ENCODE data around the gene PAM.

Gene PAM

GRCh38 chr5:102762562-102763227 lies 7.6 kb downstream of the PAM start:
- H3K4me3 ChIP-seq (ENCODE audit: insufficient read length, low read depth): no peak overlapping the region
- H3K9me3 ChIP-seq (ENCODE audit: insufficient read depth, low read length): no peaks in the 10 kb centered on the region
- TF ChIP-seq YY1 (IDR thresholded peaks at IDR 0.05; ENCODE audit: insufficient read depth, insufficient read length): no peak
- no peaks in the 10 kb centered on the region for H3K36me3 ChIP-seq (ENCODE audit: insufficient read depth, insufficient read length, low read length)
- H3K27me3 ChIP-seq (ENCODE audit: insufficient read depth, insufficient read length): no peaks in the 10 kb centered on the region
- no peak overlapping the region for H3K9ac ChIP-seq (ENCODE audit: insufficient read length, low read depth)
- DNase-seq (ENCODE audit: low read depth, low spot score): no peak
- H3K4me1 ChIP-seq (ENCODE audit: insufficient read depth, insufficient read length): no peaks in the 10 kb centered on the region

- Histone ChIP-seq H3K36me3 (ENCODE audit: insufficient read depth, insufficient read length, low read length) (no peaks in the 10 kb centered on the region), H3K9ac (ENCODE audit: insufficient read length, low read depth) (no peak overlapping the region), H3K27me3 (ENCODE audit: insufficient read depth, insufficient read length) (no peaks in the 10 kb centered on the region), H3K9me3 (ENCODE audit: insufficient read depth, low read length) (no peaks in the 10 kb centered on the region), H3K4me1 (ENCODE audit: insufficient read depth, insufficient read length) (no peaks in the 10 kb centered on the region), H3K4me3 (ENCODE audit: insufficient read length, low read depth) (no peak overlapping the region)
- TF ChIP-seq ZNF274 (IDR thresholded peaks at IDR 0.05; ENCODE audit: low read depth, low read length): no peak
- no peak for TF ChIP-seq YY1 (IDR thresholded peaks at IDR 0.05; ENCODE audit: insufficient read depth, insufficient read length)
- TF ChIP-seq SUZ12 (IDR thresholded peaks at IDR 0.05; ENCODE audit: extremely low read depth, insufficient read depth, insufficient read length): no peak
- no peak for DNase-seq (ENCODE audit: low read depth, low spot score)
Measured at GRCh38 chr5:102763734-102764133, 8.6 kb downstream of the PAM start.

GRCh38 chr5:102764381-102765004 lies 9.4 kb downstream of the PAM start:
- Histone ChIP-seq H3K9ac (ENCODE audit: insufficient read length, low read depth) (no peak overlapping the region), H3K36me3 (ENCODE audit: insufficient read depth, insufficient read length, low read length) (no peaks in the 10 kb centered on the region), H3K9me3 (ENCODE audit: insufficient read depth, low read length) (no peaks in the 10 kb centered on the region), H3K27me3 (ENCODE audit: insufficient read depth, insufficient read length) (no peaks in the 10 kb centered on the region), H3K4me3 (ENCODE audit: insufficient read length, low read depth) (no peak overlapping the region), H3K4me1 (ENCODE audit: insufficient read depth, insufficient read length) (no peaks in the 10 kb centered on the region)
- TF ChIP-seq YY1 (IDR thresholded peaks at IDR 0.05; ENCODE audit: insufficient read depth, insufficient read length): no peak
- TF ChIP-seq ZNF274 (IDR thresholded peaks at IDR 0.05; ENCODE audit: low read depth, low read length): no peak
- no peak for TF ChIP-seq SUZ12 (IDR thresholded peaks at IDR 0.05; ENCODE audit: extremely low read depth, insufficient read depth, insufficient read length)
- DNase-seq (ENCODE audit: low read depth, low spot score): no peak

DNA sequence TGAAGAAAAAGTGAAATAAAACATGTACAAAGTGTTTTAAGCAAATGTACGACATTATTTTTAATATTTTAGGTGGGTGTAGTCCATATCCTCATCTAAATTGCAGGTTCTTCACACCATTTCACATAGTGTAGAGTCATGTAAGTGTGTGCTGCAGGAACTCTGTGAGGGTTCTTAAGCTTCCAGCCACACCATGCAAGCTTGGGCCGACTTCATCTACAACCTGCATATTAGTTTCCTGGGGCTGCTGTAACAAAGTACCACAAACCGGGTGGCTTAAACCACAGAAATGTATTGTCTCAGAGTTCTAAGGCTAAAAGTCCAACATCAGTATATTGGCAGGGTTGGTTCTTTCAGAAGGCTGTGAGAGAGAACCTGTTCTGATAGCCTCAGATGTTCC lies 10.2 kb downstream of the PAM start:
- Histone ChIP-seq H3K9ac (ENCODE audit: insufficient read length, low read depth) (no peak overlapping the region), H3K4me3 (ENCODE audit: insufficient read length, low read depth) (no peak overlapping the region), H3K27me3 (ENCODE audit: insufficient read depth, insufficient read length) (no peaks in the 10 kb centered on the region), H3K4me1 (ENCODE audit: insufficient read depth, insufficient read length) (no peaks in the 10 kb centered on the region), H3K36me3 (ENCODE audit: insufficient read depth, insufficient read length, low read length) (no peaks in the 10 kb centered on the region), H3K9me3 (ENCODE audit: insufficient read depth, low read length) (no peaks in the 10 kb centered on the region)
- DNase-seq (ENCODE audit: low read depth, low spot score): no peak
- no peak for TF ChIP-seq ZNF274 (IDR thresholded peaks at IDR 0.05; ENCODE audit: low read depth, low read length)

DNA sequence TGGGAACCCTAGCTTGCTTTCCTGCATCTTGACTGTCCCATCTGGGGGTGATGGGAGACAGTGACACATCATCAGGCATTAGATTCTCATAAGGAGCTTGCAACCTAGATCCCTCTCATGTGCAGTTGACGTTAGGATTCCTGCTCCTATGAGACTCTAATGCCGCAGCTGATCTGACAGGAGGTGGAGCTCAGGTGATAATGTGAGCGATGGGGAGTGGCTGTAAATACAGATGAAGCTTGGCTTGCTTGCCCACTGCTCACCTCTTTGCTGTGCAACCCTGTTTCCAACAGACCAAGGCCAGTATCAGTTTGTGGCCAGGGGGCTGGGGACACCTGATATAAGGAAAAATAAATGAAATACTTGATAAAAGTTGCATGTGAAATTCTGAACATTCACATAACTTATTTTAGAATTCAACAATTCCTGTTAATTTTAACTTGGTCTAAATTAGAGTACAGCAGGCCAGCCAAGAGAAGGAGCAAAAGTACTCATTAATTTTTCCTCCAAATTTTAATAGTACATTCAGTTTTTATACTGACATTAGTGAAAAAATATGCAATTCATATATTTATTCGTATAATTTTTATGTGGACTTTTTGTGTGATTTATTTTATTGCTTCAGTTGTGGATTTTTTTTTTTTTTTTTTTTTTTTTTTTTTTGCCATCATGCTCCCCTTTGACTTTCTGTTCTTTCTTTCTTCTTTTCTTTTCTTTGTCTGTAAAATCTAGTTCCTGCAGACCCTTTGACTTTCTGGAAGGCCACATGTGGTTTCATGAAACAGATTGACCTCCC lies 11.4 kb downstream of the PAM start:
- no peaks in the 10 kb centered on the region for H3K4me1 ChIP-seq (ENCODE audit: insufficient read depth, insufficient read length)
- H3K4me3 ChIP-seq (ENCODE audit: insufficient read length, low read depth): no peak overlapping the region

GRCh38 chr5:102767862-102768261 lies 12.8 kb downstream of the PAM start:
- TF ChIP-seq SUZ12 (IDR thresholded peaks at IDR 0.05; ENCODE audit: extremely low read depth, insufficient read depth, insufficient read length) (no peak), YY1 (IDR thresholded peaks at IDR 0.05; ENCODE audit: insufficient read depth, insufficient read length) (no peak), ZNF274 (IDR thresholded peaks at IDR 0.05; ENCODE audit: low read depth, low read length) (no peak)
- no peak overlapping the region for H3K4me3 ChIP-seq (ENCODE audit: insufficient read length, low read depth)
- H3K27me3 ChIP-seq (ENCODE audit: insufficient read depth, insufficient read length): no peaks in the 10 kb centered on the region
- no peak for DNase-seq (ENCODE audit: low read depth, low spot score)
- H3K9me3 ChIP-seq (ENCODE audit: insufficient read depth, low read length): no peaks in the 10 kb centered on the region
- no peaks in the 10 kb centered on the region for H3K4me1 ChIP-seq (ENCODE audit: insufficient read depth, insufficient read length)
- no peak overlapping the region for H3K9ac ChIP-seq (ENCODE audit: insufficient read length, low read depth)
- H3K36me3 ChIP-seq (ENCODE audit: insufficient read depth, insufficient read length, low read length): no peaks in the 10 kb centered on the region

More for the DNA sequence above, 11.4 kb downstream of the PAM start:
- no peaks in the 10 kb centered on the region for H3K27me3 ChIP-seq (ENCODE audit: insufficient read depth, insufficient read length)
- no peak for DNase-seq (ENCODE audit: low read depth, low spot score)
- H3K9me3 ChIP-seq (ENCODE audit: insufficient read depth, low read length): no peaks in the 10 kb centered on the region
- TF ChIP-seq YY1 (IDR thresholded peaks at IDR 0.05; ENCODE audit: insufficient read depth, insufficient read length) (no peak), SUZ12 (IDR thresholded peaks at IDR 0.05; ENCODE audit: extremely low read depth, insufficient read depth, insufficient read length) (no peak), ZNF274 (IDR thresholded peaks at IDR 0.05; ENCODE audit: low read depth, low read length) (no peak)
- H3K36me3 ChIP-seq (ENCODE audit: insufficient read depth, insufficient read length, low read length): no peaks in the 10 kb centered on the region
- H3K9ac ChIP-seq (ENCODE audit: insufficient read length, low read depth): no peak overlapping the region

GRCh38 chr5:102770803-102771202 lies 15.7 kb downstream of the PAM start:
- DNase-seq (ENCODE audit: low read depth, low spot score): no peak
- no peak for TF ChIP-seq SUZ12 (IDR thresholded peaks at IDR 0.05; ENCODE audit: extremely low read depth, insufficient read depth, insufficient read length)
- TF ChIP-seq ZNF274 (IDR thresholded peaks at IDR 0.05; ENCODE audit: low read depth, low read length): no peak
- no peak for TF ChIP-seq YY1 (IDR thresholded peaks at IDR 0.05; ENCODE audit: insufficient read depth, insufficient read length)
- no peaks in the 10 kb centered on the region for H3K4me1 ChIP-seq (ENCODE audit: insufficient read depth, insufficient read length)

More at GRCh38 chr5:102770803-102771202, 15.7 kb downstream of the PAM start:
- H3K27me3 ChIP-seq (ENCODE audit: insufficient read depth, insufficient read length): no peaks in the 10 kb centered on the region
- H3K9ac ChIP-seq (ENCODE audit: insufficient read length, low read depth): no peak overlapping the region
- H3K4me3 ChIP-seq (ENCODE audit: insufficient read length, low read depth): no peak overlapping the region
- no peaks in the 10 kb centered on the region for H3K9me3 ChIP-seq (ENCODE audit: insufficient read depth, low read length)
- no peaks in the 10 kb centered on the region for H3K36me3 ChIP-seq (ENCODE audit: insufficient read depth, insufficient read length, low read length)
